GM18499 (cell line): Measurements from ENCODE around the gene VPS8.

Source experiments
- ATAC-seq: cut with Tn5 transposase; IDR thresholded peaks from one replicate; pipeline ENCODE4 v1.9.1; 2021; ENCODE audit warnings: moderate number of reproducible peaks; ENCODE audit not compliant: insufficient read depth, unreplicated experiment

VPS8 gene, protein sequence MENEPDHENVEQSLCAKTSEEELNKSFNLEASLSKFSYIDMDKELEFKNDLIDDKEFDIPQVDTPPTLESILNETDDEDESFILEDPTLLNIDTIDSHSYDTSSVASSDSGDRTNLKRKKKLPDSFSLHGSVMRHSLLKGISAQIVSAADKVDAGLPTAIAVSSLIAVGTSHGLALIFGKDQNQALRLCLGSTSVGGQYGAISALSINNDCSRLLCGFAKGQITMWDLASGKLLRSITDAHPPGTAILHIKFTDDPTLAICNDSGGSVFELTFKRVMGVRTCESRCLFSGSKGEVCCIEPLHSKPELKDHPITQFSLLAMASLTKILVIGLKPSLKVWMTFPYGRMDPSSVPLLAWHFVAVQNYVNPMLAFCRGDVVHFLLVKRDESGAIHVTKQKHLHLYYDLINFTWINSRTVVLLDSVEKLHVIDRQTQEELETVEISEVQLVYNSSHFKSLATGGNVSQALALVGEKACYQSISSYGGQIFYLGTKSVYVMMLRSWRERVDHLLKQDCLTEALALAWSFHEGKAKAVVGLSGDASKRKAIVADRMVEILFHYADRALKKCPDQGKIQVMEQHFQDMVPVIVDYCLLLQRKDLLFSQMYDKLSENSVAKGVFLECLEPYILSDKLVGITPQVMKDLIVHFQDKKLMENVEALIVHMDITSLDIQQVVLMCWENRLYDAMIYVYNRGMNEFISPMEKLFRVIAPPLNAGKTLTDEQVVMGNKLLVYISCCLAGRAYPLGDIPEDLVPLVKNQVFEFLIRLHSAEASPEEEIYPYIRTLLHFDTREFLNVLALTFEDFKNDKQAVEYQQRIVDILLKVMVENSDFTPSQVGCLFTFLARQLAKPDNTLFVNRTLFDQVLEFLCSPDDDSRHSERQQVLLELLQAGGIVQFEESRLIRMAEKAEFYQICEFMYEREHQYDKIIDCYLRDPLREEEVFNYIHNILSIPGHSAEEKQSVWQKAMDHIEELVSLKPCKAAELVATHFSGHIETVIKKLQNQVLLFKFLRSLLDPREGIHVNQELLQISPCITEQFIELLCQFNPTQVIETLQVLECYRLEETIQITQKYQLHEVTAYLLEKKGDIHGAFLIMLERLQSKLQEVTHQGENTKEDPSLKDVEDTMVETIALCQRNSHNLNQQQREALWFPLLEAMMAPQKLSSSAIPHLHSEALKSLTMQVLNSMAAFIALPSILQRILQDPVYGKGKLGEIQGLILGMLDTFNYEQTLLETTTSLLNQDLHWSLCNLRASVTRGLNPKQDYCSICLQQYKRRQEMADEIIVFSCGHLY (N-terminal part only)

DNA sequence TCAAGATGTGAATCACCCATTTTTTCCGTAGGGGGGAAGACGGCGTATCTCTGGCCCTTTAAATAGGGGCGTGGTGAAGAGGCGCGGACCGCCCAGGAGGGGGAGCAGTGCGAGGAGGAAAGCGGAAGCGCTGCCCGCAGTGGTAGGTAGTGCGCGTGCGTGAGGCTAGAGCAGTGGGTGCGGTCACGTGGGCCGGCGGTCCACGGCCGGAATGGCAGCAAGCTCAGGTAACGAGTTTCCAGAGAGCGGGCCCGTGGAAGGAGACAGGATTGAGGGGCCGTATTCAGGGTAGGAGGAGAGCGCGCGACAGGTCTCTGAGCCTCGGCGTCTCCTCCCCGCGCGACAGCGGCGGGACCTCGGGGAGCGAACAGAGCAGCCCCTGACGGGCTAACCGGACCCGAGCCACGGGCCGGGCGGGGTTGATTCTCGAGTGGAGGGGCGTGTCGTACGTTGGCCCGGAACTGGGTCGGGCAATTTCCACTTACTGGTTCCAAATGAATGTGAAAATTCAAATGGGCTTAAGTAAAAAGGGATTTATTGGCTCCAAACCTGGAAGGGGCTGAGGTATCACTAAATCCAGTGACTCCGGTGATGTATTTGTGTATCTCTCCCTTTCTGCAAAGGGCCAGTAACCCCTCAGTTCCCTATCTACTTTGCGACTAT, at the start of gene VPS8:
VPS8 (plus strand) TSS at position 168 of the 663 bp plus-strand sequence. CDS start 12,467 bp downstream, outside the sequence.
- ATAC-seq, result peak; percentile 67

DNA sequence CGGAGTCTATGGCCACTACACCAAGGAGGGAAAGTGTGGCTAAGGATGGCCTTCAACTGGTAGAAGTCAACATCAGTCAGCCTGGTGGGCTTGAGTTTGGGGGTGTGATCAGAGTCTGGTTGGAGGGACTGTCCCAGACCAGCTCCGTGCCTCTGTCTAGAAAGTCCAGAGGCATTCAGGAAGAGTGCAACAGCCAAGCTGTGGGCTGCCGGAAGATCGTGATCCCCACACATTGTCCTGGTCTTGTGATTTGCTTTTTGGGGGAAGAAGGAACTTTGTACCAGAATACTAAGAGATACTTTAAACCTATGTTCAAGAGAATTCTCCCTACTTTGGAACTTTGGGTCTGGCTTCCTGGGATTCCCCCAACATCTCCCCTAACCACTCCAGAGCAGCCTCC, 47.8 kb upstream of the VPS8 start:
- no peak for ATAC-seq

DNA sequence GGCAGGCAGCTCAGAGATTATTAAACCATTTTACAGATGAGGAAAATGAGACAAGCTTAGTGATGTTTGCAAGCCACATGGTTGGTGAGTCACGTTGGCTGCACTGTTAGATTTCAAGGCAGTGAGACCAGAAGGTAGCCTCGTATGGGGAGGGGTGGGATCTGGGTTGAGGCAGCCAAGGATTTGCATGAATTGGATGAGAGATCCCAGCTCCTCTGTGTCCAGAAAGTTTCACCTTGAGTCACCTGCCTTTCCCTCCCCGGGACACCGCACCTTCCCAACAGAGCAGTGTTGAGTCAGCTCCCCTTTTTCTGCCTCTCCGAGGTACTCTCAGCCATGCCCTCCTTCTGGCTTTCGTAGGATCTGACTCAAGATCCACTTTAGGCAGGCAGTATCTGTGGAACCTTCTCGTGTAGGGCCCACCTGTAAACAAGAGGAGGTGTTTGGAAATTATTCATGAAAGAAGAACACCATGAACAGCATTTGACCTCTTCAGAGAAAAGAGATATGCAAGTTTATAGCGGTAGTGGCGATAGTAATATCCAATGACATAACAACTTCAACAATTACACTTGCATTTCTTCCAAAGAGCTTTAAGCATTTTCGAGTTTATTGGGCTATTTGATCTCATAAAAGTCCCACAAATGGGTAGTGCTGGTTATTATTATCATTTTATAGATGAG, 46.8 kb upstream of the VPS8 start:
- no peak for ATAC-seq

DNA sequence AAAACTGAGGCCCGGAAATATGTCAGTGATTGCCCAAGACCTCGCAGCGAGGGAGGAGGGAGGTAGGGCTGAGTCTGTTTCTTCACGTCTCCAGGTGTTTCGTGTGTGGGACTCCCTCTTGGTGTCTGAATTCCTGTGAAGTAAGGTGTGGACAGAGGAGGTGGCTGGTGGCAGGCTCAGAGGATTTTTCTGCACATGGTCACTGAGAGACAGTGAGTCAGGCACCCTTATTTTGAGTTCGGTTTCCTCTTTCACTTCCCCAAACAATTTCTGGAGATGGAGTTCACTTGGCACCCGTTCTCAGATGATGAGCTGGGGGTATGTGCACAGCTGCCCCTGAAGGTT, 46.3 kb upstream of the VPS8 start:
- ATAC-seq, result no peak

DNA sequence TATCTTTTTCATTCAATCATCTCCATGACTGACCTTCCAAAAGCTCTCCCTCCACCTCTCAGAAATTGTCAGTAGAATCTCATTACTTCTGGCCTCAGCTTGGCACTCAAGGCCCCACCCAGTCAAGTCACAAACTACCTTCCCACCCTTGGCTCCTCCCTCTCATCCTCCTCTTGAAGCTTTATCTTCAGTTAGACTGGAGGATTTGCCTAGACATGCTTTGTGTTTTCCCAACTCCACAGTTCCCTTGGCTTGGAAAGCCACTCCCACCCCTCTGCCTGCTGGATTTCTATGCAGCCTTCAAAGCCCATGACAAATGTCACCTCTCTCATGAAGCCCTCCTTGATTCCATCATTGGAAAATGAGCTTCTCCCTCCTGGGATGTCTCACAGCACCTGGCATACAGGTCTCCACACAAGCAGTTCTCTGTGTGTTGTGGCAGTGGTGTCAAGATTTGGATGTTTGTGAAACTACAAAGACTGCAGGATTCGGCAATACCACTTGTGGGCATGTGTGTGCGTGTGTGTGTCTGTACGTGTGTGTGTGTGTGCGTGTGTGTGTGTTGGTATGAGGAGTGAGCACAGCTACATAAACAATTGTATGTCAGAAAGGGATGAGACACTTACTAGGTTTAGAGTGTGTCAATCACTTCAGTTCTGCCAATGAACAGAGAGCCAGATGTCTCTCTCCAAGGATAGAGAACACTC, 45.3 kb upstream of the VPS8 start:
- ATAC-seq, result no peak

DNA sequence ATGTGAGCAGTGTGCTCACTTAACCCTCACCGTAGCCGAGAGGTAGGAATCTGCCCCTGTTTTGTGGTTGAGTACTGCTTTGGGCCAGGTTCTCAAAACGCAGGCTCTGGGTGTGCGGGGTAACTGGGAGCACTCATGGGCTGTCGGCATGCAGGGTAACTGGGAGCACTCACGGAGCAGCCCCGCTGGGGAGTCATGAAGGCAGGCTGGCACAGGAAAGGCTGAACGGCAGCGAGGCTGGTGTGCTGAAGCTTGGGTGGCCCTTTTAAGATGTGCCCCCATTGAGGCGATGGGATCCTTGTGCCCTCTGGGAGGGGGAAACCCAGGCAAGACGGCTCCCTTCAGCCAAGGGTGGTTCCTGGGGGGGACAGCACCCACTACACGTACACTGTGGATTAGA, 44.6 kb upstream of the VPS8 start:
- ATAC-seq, result no peak

DNA sequence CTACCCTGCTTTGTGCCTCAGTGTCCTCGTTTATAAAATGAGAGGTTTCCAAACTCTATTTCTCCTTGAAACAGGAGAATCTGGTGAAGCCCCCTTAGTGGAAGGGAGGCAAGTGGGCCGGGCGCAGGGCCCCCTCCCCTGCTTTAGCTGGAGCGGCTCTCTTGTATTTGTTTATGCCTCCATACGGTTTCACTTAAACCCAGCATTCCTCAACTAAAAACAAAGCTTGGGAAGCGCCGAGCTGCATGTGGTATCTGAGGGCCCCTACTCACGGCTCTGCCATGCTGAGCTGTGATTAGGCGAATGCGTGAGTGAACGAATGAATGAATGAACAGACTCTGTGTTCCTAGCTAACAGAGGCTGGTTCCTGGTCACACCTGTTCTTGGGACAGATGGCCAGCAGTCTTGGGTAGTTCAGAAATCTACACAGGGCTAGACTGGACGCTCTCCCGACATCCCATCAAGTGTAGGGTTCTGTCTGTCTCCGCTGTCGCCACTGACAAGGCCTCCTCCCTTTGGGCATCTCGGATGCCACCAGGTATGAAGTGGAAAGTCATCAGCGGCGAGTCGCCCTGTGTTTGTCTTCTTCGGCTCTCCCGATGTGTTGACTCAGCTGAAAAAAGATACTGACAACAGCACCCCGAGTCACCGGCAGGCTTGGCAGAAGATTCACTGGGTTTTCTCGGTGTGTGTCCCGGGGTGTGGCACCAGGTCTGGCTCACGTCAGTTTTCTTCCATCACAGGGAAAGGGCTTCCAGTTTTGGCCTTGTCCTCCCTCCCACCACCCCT, 42.4 kb upstream of the VPS8 start:
- no peak for ATAC-seq

DNA sequence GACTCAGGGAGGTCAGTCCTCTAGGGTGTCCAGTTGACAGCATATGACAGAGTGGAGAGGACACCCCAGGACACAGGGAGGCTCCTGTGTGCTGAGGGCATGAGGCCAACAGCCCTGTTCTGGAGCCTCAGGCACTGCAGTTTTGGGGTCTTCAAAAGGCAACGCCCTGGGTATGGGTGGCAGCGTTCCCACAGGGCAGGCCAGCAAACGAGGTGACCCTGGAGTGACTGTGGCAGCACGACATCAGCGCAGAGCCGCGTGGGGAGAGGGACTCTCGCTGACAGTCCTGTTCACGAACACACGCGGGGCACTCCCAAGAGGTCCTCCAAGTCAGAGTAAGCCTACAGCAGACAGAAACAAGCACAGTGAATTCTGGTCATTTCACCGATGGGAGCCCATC, 41.4 kb upstream of the VPS8 start:
- ATAC-seq, result no peak

DNA sequence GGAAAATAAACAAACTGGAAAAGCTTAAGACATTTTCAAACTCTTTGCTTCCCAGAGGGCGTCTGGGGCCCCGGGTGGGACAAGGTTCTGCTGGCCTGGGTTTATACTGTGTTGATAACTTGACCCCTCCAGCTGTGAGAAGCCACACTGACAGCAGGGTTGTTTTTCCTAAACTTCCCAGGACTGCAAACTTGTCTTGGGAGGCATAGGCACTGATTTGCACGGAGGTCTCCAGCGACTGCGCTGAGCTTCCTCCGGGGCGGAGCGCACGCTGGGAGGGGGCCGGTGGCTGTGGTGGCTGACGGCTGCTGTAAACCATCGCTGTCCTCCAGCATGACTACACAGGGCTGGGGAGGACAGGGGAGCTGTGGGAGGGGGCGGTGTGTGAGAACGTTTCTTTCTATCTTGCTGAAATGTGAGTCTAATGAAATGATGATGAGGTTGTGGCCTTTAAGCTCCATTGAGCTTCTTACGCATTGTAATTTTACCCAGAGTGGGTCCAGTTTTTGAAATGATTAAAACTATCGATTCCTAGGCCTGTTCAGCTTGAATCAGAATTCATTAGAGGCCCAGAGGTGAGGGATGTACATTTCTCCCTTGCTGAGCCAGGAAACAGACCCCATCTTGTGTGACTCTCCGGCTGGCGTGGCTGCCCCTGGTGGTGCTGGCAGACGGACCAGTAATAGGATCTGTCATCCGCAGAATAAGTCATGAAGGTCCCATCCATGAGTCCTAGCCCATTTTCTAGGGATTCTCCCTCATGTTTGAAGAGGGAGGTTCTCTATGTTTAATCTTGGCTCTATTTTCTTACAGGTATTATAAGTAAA, 40.5 kb upstream of the VPS8 start:
- ATAC-seq, result no peak

DNA sequence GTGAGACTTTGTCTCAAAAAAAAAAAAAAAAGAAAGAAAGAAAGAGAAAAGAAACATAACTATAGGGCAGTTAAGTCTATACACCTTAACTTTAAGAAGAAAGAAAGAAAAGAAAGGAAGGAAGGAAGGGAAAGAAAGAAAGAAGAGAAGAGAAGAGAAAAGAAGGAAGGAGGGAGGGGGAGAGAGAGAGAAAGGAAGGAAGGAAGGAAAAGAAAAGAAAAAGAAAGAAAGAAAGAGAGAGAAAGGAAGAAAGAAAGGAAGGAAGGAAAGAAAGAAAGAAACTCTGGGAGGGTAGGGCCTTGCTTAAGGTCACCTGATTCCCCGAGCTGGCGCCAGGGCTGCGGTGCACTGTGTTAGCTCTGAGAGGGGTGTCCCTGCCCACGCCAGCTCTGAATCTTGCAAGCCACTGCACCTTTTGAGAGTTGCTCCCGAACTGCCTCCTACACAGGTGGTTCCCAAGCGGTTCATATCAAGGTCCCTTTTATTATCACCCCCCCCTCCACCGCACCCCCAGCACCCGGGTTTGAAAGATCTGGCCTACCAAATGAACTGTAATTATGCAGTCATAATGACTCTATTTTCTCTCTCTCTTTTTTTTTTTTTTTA, 39.2 kb upstream of the VPS8 start:
- no peak for ATAC-seq

DNA sequence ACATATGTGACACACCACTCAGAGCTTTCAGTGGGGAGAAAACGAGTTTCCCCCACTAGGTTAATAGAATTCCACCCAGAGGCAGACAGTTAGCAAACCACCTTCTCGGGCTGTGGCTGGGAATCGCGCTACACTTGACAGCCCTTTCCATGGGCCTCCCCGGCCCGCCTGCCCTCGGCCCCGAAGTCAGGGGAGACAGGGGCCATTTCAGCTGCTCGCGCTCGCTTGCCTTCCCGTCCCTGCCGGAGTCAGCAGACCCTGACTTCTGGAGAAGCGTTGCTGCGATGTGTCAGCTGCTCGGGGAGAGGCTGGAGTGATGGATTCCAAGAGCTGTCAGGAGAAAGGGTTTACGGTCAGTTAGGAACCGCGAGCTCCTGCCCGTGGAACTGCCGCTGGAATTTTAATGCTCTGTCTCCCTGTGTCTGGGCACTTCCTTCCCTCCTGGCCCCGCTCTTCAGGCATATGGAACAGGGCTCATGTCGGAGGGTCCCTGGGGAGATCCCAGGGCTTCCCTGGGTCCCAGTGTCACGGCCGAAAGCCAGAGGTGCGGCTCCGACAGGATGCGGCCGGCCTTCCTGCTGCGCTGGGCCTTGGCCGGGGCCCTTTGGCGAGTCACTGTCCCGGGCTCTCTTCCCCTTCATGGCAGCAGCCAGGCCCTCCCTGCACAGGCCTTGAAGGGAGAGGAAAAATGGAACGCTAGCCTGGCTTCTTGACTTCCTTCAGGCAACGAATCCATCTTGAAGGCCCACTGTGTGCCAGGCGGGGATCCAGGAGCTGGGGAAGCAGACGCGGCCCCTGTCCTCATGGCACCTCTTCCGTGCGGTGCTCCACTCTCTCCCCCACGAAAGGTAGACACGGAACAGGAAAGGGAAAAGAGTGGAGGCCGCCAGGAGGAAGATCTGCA, 38.4 kb upstream of the VPS8 start:
- ATAC-seq, result no peak

DNA sequence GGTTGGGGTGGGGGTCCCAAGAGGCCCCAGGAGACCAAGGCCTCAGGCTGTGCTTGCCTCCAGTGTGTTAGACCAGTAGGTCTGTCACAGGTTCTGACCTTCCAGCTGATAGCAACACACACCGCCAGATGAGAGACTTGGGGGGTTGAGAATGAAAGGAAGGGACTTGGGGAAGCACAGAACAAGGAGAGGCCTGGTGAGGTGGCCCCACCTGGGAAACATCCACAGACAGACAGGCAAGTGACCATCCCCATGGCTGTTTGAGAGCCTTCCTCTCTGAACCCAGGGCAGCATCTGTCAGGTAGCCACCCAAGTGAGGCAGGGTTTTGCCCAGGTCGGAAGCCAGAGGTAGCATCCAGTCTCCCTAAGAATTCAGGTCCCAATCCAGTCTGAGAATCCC, 35.0 kb upstream of the VPS8 start:
- ATAC-seq, result no peak

DNA sequence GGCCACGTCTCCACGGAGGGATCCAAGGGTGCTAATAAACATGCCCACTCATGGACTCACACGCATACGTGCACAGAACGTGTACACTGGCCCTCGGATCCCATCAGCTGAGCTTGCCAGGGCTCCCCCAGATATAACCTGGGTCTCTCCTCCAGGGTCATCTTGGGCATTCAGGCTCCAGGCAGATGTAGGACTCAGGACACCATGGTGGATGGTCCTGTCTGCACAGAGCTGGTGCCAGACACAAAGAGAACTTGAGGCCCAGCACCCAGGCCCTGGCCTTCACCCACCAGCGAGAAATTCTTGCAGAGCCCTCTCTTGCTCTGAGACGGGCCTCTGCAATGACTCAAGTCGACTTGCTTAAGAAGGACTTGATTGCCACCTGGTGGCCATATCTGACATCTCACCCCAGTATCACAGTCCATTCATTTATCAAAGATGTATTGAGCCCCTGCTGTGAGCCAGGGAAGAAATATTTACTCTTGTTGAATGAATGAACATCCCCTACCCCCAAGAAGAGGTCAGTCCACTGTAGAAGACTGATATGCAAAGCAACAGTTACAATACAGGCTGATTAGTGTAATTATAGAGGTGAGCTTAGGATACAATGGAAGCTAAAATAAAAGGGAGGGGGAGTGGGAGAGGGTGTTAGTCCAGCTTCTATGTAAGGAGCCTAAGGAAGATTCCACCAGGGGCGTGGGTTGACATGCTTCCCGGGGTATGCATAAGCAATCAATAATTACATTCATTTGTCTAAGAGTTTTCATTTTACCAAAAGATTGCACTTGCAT, 34.2 kb upstream of the VPS8 start:
- no peak for ATAC-seq

DNA sequence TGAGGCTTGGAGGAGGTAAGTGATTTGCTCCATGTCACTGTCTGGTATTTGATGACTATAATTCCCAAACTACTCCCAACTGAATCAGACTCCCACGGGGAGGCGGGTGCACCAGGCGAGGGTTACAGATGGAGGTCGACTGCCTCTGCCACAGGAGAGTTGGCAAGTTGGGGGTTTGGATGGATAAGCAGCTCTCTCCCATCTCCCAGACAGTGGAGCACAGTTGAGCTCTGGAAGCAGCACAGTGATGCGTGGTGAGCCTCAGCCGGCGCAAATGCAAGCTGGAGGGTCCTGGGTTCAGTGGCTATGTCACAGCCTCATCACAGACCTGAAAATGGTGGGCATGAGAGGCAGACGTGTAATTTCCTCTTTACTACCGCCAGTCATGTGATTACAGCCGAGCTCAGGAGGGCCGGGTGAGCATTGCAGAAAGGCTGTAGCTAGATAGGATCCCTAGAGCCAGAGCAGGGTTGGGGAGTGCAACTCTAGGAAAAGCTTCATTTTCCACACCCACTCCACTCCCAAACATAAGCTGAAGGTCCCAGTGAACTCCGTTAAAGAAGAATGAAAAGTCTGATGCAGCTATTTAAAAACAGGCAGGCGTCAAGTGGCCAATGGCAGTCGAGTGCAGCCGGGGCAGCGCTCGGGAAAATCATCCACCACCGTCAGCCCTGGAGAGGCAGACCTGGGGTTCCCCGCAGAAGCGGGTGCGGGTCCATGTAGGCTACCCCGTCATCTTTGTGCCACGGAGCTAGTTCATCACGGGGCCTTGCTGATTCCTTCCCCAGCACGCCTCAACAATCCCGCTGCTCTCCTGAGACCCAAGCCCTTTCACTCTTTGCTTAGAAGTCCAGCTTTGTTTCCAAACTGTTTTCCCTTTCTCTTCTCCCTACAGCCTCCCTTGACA, 33.3 kb upstream of the VPS8 start:
- ATAC-seq, result no peak
